Muscle layer of duodenum (tissue), 2 donors: Measurements from ENCODE around the gene CLIP1.

Experiments
- H3K27ac ChIP-seq: one replicate; pipeline ENCODE4 v1.7.0; 2013; ENCODE audit warnings: mild to moderate bottlenecking, low read length
- H3K27me3 ChIP-seq: one replicate; pipeline ENCODE4 v1.7.0; 2013; ENCODE audit warnings: low read depth, mild to moderate bottlenecking, control low read depth, low read length
- H3K36me3 ChIP-seq, 2 donors: one replicate each; pipeline ENCODE4 v1.7.0; 2013; ENCODE audit warnings: low read length in 2 of 2, control low read depth in 1 of 2, mild to moderate bottlenecking in 1 of 2; ENCODE audit not compliant: insufficient read depth in 2 of 2, control insufficient read depth in 1 of 2
- H3K4me1 ChIP-seq, 2 donors: one replicate each; pipeline ENCODE4 v1.7.0; 2013; ENCODE audit warnings: low read length in 2 of 2, mild to moderate bottlenecking in 2 of 2, control low read depth in 1 of 2, moderate library complexity in 1 of 2; ENCODE audit not compliant: insufficient read depth in 2 of 2, control insufficient read depth in 1 of 2
- H3K4me3 ChIP-seq, 2 donors: one replicate each; pipeline ENCODE4 v1.7.0; 2013; ENCODE audit warnings: low read length in 2 of 2, low read depth in 1 of 2, mild to moderate bottlenecking in 1 of 2
- H3K9me3 ChIP-seq, 2 donors: one replicate each; pipeline ENCODE4 v1.7.0; 2013; ENCODE audit warnings: low read length in 2 of 2, control low read depth in 1 of 2, mild to moderate bottlenecking in 1 of 2; ENCODE audit not compliant: control insufficient read depth in 1 of 2
- donor health status: healthy.

The CLIP1 gene

DNA sequence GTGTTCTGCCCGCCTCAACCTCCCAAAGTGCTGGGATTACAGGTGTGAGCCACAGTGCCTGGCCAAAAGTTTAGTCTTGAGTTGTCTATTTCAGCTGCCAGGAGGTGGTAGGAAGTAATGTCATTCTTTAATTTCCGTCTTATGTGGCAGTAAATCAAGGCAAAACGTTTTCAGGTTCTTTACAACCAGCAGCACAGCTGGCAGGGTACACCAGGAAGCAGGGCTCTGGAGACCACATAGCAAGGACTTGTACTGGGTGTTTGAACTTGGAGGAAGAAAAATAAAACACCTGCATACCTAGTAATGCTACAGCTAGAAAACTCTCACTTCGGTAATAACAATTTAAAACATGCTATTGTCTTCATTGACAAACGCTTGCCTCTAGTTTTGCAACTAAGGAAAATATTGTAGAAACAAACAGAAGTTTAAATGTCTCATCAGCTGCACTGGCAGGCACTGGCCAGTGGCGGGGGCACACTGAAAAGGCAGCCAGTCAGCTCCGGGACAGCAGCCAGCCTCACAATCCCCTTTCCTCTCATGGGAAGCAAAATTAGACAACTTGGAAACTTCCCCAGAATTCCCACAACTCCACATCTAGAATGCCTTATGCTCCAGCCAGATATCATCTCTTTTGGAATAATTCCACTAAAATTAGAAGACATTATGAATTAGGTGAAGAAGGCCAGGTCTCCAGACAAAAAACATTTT, 72.2 kb downstream of the CLIP1 start:
- Histone ChIP-seq H3K27me3 (no peaks in the 10 kb centered on the region), H3K4me1 (peaks cover 0 to 10% of the 10 kb centered on the region in 2 donors), H3K9me3 (no peaks in the 10 kb centered on the region), H3K36me3 (peaks cover 32 to 79% of the 10 kb centered on the region in 2 donors), H3K4me3 (no peak overlapping the region), H3K27ac (no peak overlapping the region)

GRCh38 chr12:122349078-122349477, 73.4 kb downstream of the CLIP1 start:
- Histone ChIP-seq H3K36me3 (peaks cover 21 to 67% of the 10 kb centered on the region in 2 donors), H3K9me3 (no peaks in the 10 kb centered on the region), H3K4me1 (peaks cover 0 to 10% of the 10 kb centered on the region in 2 donors), H3K4me3 (no peak overlapping the region), H3K27me3 (no peaks in the 10 kb centered on the region), H3K27ac (no peak overlapping the region)

GRCh38 chr12:122348505-122348904, 74.0 kb downstream of the CLIP1 start:
- Histone ChIP-seq H3K36me3 (peaks cover 17 to 62% of the 10 kb centered on the region in 2 donors), H3K27me3 (no peaks in the 10 kb centered on the region), H3K4me1 (peaks cover 0 to 10% of the 10 kb centered on the region in 2 donors), H3K27ac (no peak overlapping the region), H3K4me3 (no peak overlapping the region), H3K9me3 (no peaks in the 10 kb centered on the region)

- Histone ChIP-seq H3K36me3 (peaks cover 13 to 49% of the 10 kb centered on the region in 2 donors), H3K9me3 (no peaks in the 10 kb centered on the region), H3K4me3 (no peak overlapping the region), H3K27ac (no peak overlapping the region), H3K27me3 (no peaks in the 10 kb centered on the region), H3K4me1 (peaks cover 0 to 10% of the 10 kb centered on the region in 2 donors)
These were observed 76.4 kb downstream of the CLIP1 start for GRCh38 chr12:122346054-122346453.

DNA sequence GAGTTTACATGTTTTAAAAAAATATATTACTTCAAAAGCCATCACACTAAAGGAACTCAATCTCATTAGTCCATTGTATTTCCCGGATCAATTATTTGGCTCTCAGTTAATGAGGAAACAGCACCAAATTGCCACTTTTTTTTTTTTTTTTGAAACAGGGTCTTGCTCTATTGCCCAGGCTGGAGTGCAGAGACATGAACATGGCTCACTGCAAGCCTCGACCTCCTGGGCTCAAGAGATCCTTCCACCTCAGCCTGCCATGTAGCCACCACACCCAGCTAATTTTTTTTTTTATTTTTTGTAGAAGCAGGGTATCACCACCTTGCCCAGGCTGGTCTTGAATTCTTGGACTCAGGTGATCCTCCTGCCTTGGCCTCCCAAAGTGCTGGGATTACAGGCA, 77.4 kb downstream of the CLIP1 start:
- Histone ChIP-seq H3K27ac (no peak overlapping the region), H3K27me3 (no peaks in the 10 kb centered on the region), H3K9me3 (no peaks in the 10 kb centered on the region), H3K36me3 (peaks cover 21 to 55% of the 10 kb centered on the region in 2 donors), H3K4me1 (peaks cover 0 to 2% of the 10 kb centered on the region in 2 donors), H3K4me3 (no peak overlapping the region)

DNA sequence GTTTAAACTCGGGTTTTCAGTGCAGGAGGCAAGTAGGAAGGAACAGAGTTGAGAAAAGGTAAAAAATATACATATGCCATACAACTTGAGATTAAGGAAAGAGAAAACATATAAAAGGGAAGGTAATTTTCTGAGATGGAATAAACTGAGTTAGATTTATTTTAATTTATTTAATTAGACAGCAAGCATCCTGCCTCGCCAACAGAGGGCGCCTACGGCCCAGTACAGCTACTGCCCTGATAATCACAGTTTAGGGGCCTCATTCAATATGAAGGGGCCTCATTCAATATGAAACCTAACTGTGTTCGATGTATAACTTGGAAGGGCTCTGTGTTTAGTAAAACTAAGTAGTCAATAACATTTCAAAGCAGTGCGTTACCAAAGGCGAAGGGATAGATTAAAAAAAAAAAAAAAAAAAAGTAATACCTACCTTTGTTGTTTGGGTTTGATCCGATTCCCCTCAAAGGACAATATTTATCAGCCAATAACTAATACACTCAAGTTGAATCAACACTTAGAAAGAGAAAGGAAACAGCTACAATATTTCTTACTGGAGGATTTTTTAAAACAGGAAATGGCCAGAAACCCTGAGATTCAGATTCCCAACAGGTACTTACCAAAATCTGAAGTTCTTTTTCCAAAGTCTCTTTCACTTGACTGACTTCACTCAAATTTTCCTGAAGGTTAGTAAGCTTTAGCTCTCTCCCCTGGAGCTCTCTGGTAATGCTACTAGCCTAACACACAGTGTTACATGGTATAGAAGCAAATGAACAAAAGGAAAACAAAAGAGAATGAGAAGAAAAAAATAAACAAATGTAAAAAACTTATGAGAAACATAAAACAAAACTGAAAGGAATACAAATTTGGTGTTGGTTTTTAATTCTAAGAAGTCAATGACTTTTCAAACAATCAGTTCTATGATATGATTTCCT, 86.2 kb downstream of the CLIP1 start:
- H3K36me3 ChIP-seq = peaks cover 48 to 54% of the 10 kb centered on the region in 2 donors
- no peak overlapping the region for H3K27ac ChIP-seq
- no peak overlapping the region for H3K4me3 ChIP-seq
- H3K27me3 ChIP-seq = no peaks in the 10 kb centered on the region
- no peaks in the 10 kb centered on the region for H3K4me1 ChIP-seq
- H3K9me3 ChIP-seq = no peaks in the 10 kb centered on the region

- Histone ChIP-seq H3K36me3 (peaks cover 29 to 46% of the 10 kb centered on the region in 2 donors), H3K27ac (no peak overlapping the region), H3K9me3 (no peaks in the 10 kb centered on the region), H3K4me1 (no peaks in the 10 kb centered on the region), H3K4me3 (no peak overlapping the region), H3K27me3 (no peaks in the 10 kb centered on the region)
These were observed 89.1 kb downstream of the CLIP1 start for GRCh38 chr12:122333142-122334087.

DNA sequence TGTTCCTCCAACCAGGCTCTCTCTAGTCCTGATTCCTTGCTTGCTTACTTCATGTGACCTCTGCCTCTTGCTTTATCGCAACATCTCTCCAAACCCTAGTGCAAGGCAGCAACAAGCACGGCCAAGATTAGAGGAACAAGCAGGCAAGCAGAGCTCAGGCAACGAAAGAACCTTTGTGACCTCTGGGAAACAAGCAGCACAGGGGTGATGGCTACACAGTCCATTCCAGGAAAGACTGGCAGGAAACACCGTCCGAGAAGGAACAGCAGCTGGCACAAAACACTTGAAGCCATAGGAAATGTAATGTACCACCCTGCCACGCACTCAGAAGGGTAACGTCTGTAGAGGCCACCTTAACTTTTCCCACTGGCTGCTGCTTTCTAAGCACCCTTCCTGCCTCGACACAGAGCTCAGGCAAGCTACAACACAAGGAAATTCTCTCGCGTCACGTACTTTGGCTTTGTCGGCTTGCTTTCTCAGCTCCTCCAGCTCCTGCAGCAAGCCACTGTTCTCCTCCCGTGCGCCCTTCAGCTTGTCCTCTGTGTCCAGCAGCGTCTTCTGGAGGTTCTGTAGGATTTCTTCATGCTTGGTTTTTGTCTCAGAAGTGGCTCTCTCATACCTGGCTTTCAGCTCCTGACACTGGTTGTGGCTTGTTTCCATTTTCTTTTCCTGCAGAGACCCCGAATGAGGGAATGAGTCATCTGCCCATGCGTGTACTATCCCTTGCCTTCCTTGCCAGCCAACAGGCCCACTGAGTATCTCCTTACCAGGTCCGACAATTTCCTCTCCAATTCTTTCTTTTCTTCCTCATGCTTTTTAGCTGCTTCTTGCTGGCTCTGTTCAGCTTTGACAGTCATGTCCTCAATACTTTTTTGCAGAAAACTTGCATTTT, 94.7 kb downstream of the CLIP1 start:
- H3K27ac ChIP-seq = no peak overlapping the region
- H3K27me3 ChIP-seq = no peaks in the 10 kb centered on the region
- H3K4me1 ChIP-seq = no peaks in the 10 kb centered on the region
- no peaks in the 10 kb centered on the region for H3K9me3 ChIP-seq
- H3K4me3 ChIP-seq = no peak overlapping the region
- H3K36me3 ChIP-seq = peaks cover 36 to 52% of the 10 kb centered on the region in 2 donors

DNA sequence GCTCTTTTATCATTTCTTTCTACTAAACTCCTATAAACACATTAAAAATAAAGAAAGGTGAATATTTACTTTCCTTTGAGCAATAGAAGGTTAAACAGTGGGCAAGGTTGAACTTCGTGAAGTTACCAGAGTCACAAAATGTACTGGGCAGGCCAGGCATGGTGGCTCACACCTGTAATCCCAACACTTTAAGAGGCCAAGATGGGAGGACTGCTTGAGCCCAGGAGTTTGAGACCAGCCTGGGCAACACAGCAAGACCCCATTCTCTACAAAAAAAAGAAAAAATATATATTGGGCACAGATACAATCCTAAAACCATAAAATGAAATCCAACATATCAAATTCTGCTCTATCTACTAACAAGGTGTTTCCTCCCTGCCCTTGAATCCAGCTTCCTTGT, 95.5 kb downstream of the CLIP1 start:
- Histone ChIP-seq H3K27ac (no peak overlapping the region), H3K4me1 (no peaks in the 10 kb centered on the region), H3K9me3 (no peaks in the 10 kb centered on the region), H3K36me3 (peaks cover 39 to 50% of the 10 kb centered on the region in 2 donors), H3K27me3 (no peaks in the 10 kb centered on the region), H3K4me3 (no peak overlapping the region)

DNA sequence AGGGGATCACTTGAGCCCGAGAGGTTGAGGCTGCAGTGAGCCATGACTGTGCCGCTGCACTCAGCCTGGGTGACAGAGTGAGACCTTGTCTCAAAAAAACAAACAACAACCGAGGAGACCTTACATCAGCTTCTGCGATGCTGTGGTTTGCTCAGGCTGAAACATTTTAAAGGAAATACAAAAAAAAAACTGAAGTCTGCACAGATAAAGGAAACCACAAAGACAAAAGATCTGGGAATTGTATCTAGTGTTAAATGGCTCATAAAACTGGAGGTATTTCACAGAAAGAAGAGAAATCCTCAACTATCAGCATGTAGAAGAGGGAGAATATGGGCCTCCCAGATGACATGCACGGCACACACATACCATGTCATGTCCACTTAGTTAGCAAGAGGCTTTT, 95.9 kb downstream of the CLIP1 start:
- Histone ChIP-seq H3K36me3 (peaks cover 41 to 51% of the 10 kb centered on the region in 2 donors), H3K27ac (no peak overlapping the region), H3K4me3 (no peak overlapping the region), H3K27me3 (no peaks in the 10 kb centered on the region), H3K9me3 (no peaks in the 10 kb centered on the region), H3K4me1 (no peaks in the 10 kb centered on the region)
